ENCODE results near the gene EXOC1. TPM values are rescaled to one million over a fixed set of nuclear protein-coding genes. Genes with fewer than 3 reads are reported as not detected.
"Not testable (repeated sequence)": the region's sequence is repeated elsewhere in the genome, so short reads cannot be mapped to it uniquely, and the experiment has no call there.

Gene EXOC1
- polyA plus RNA-seq, 1 donor (not counting 4 experiments of a cell fraction or from before 2014, with no cell fraction given), result 32.4 TPM

DNA sequence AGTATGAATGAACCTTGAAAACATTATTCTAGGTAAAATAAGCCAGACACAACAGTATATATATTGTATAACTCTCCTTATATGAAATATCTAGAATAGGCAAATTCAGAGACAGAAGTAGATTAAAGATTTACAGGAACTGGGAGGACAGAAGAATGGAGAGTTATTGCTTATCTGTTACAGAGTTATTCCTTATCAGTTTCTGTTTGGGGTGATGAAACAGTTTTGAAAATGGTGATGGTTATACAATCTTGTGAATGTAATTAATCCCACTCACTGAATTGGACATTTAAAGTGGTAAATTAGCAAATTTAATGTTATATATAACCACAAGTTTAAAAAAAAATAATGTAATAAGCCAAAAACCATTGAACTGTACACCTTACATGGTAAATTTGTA, 14.5 kb upstream of the EXOC1 start:
- no peaks in the 10 kb centered on the region for H4K20me1 ChIP-seq (ENCODE audit: control insufficient read depth, extremely low read depth, insufficient read depth, low read length)
- H3K4me3 ChIP-seq (ENCODE audit: control insufficient read depth in 2 of 3, extremely low read depth in 1 of 3, insufficient read depth in 2 of 3, low read depth in 1 of 3, low read length in 3 of 3), result no peak overlapping the region
- no peak overlapping the region for H3K4me2 ChIP-seq (ENCODE audit: control insufficient read depth, extremely low read depth, insufficient read depth, low read depth, low read length)
- H3K9me1 ChIP-seq (ENCODE audit: control insufficient read depth, extremely low read depth, insufficient read depth, low read length), result no peaks in the 10 kb centered on the region
- H3K9me3 ChIP-seq (ENCODE audit: control insufficient read depth, low read depth, low read length), result no peaks in the 10 kb centered on the region
- peaks cover 4% of the 10 kb centered on the region for H3K4me1 ChIP-seq (ENCODE audit: control insufficient read depth, extremely low read depth, insufficient read depth, low read length)
- H2AFZ ChIP-seq (ENCODE audit: control insufficient read depth, low read length), result no peak overlapping the region
- dilution Hi-C loops (cut with MboI; ENCODE audit: extremely low pct_ligation_motif_present, low sequenced_read_pairs), result no loop called here
- no peaks in the 10 kb centered on the region for H3K36me3 ChIP-seq (ENCODE audit: control insufficient read depth in 2 of 2, extremely low read depth in 1 of 2, insufficient read depth in 2 of 2, low read length in 2 of 2)
- H3K27ac ChIP-seq (ENCODE audit: control insufficient read depth, insufficient read depth, low read length), result no peak overlapping the region
- FAIRE-seq (no peak), DNase-seq (ENCODE audit: low read depth, low spot score) (no peak)
- H3K9ac ChIP-seq (ENCODE audit: control insufficient read depth, extremely low read depth, insufficient read depth, low read length), result no peak overlapping the region
- H3K79me2 ChIP-seq (ENCODE audit: control insufficient read depth, insufficient read depth, low read length), result no peaks in the 10 kb centered on the region
- H3K27me3 ChIP-seq (ENCODE audit: control insufficient read depth, extremely low read depth, insufficient read depth, low read length), result no peaks in the 10 kb centered on the region
- TF ChIP-seq, protein P1, sequence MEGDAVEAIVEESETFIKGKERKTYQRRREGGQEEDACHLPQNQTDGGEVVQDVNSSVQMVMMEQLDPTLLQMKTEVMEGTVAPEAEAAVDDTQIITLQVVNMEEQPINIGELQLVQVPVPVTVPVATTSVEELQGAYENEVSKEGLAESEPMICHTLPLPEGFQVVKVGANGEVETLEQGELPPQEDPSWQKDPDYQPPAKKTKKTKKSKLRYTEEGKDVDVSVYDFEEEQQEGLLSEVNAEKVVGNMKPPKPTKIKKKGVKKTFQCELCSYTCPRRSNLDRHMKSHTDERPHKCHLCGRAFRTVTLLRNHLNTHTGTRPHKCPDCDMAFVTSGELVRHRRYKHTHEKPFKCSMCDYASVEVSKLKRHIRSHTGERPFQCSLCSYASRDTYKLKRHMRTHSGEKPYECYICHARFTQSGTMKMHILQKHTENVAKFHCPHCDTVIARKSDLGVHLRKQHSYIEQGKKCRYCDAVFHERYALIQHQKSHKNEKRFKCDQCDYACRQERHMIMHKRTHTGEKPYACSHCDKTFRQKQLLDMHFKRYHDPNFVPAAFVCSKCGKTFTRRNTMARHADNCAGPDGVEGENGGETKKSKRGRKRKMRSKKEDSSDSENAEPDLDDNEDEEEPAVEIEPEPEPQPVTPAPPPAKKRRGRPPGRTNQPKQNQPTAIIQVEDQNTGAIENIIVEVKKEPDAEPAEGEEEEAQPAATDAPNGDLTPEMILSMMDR (optimal IDR thresholded peaks at IDR 0.05 in 1 of 3, IDR thresholded peaks at IDR 0.05 in 1 of 3, conservative IDR thresholded peaks at IDR 0.05 in 1 of 3; ENCODE audit: extremely low read depth in 1 of 3, insufficient read depth in 2 of 3, low read length in 3 of 3), result no peak
- no peak for TF ChIP-seq EZH2 (IDR thresholded peaks at IDR 0.05; ENCODE audit: low read length)

DNA sequence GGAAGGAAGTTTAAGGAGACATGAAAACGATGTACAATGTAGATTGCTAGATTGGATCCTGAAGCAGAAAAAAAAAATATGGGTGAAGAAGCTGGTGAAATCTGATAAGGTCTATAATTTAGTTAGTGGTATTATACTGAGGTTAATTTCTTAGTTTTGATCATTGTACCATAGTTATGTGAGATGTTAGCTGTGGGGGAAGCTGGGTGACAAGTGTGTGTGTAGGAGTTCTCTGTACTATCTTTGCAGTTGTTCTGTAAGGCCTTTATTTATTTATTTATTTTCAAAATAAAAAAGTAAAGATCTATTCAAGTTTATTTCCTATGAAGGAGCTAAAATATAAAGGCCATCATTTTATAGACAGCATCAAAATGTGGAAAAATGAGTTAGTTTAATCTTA, 12.5 kb upstream of the EXOC1 start:
- H3K9ac ChIP-seq (ENCODE audit: control insufficient read depth, extremely low read depth, insufficient read depth, low read length), result no peak overlapping the region
- DNase-seq (ENCODE audit: low read depth, low spot score), result no peak
- dilution Hi-C loops (cut with MboI; ENCODE audit: extremely low pct_ligation_motif_present, low sequenced_read_pairs), result no loop called here

DNA sequence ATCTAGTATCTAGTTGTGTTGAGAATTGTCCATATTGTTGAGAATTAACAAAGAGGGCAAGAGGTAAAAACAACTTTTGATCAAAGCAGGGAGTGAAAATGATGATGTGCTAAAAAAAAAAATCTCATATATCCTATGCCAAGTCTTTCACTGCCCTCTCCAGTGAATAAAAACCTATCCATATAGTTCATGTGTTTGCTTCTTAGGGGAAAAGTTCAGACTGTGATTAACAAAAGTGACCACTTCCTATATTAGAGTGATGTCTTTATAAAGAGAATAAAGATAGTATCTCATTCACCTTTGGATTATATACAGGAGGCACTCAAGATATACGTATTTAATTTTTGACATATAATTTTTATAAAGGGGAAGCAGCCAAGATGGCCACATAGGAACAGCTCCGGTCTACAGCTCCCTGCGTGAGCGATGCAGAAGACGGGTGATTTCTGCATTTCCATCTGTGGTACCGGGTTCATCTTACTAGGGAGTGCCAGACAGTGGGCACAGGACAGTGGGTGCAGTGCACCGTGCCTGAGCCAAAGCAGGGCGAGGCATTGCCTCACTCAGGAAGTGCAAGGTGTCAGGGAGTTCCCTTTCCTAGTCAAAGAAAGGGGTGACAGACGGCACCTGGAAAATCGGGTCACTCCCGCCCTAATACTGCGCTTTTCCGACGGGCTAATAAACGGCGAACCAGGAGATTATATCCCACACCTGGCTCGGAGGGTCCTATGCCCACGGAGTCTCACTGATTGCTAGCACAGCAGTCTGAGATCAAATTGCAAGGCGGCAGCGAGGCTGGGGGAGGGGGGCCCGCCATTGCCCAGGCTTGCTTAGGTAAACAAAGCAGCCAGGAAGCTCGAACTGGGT, 11.8 kb upstream of the EXOC1 start:
- H3K9ac ChIP-seq (ENCODE audit: control insufficient read depth, extremely low read depth, insufficient read depth, low read length); H3K9me1 ChIP-seq (ENCODE audit: control insufficient read depth, extremely low read depth, insufficient read depth, low read length); H4K20me1 ChIP-seq (ENCODE audit: control insufficient read depth, extremely low read depth, insufficient read depth, low read length); H3K9me3 ChIP-seq (ENCODE audit: control insufficient read depth, low read depth, low read length); H3K27ac ChIP-seq (ENCODE audit: control insufficient read depth, insufficient read depth, low read length); dilution Hi-C loops (cut with MboI; ENCODE audit: extremely low pct_ligation_motif_present, low sequenced_read_pairs); FAIRE-seq; H3K4me2 ChIP-seq (ENCODE audit: control insufficient read depth, extremely low read depth, insufficient read depth, low read depth, low read length); H3K27me3 ChIP-seq (ENCODE audit: control insufficient read depth, extremely low read depth, insufficient read depth, low read length); H3K36me3 ChIP-seq (ENCODE audit: control insufficient read depth in 2 of 2, extremely low read depth in 1 of 2, insufficient read depth in 2 of 2, low read length in 2 of 2); H3K79me2 ChIP-seq (ENCODE audit: control insufficient read depth, insufficient read depth, low read length); DNase-seq (ENCODE audit: low read depth, low spot score); H3K4me3 ChIP-seq (ENCODE audit: control insufficient read depth in 2 of 3, extremely low read depth in 1 of 3, insufficient read depth in 2 of 3, low read depth in 1 of 3, low read length in 3 of 3); H3K4me1 ChIP-seq (ENCODE audit: control insufficient read depth, extremely low read depth, insufficient read depth, low read length): not testable (repeated sequence)
- peak overlapping the region; percentile 46 for H2AFZ ChIP-seq (ENCODE audit: control insufficient read depth, low read length)

More for the DNA sequence above, 12.5 kb upstream of the EXOC1 start:
- Histone ChIP-seq H2AFZ (ENCODE audit: control insufficient read depth, low read length) (no peak overlapping the region), H4K20me1 (ENCODE audit: control insufficient read depth, extremely low read depth, insufficient read depth, low read length) (no peaks in the 10 kb centered on the region), H3K4me3 (ENCODE audit: control insufficient read depth in 2 of 3, extremely low read depth in 1 of 3, insufficient read depth in 2 of 3, low read depth in 1 of 3, low read length in 3 of 3) (no peak overlapping the region), H3K36me3 (ENCODE audit: control insufficient read depth in 2 of 2, extremely low read depth in 1 of 2, insufficient read depth in 2 of 2, low read length in 2 of 2) (no peaks in the 10 kb centered on the region), H3K9me1 (ENCODE audit: control insufficient read depth, extremely low read depth, insufficient read depth, low read length) (no peaks in the 10 kb centered on the region), H3K27me3 (ENCODE audit: control insufficient read depth, extremely low read depth, insufficient read depth, low read length) (no peaks in the 10 kb centered on the region), H3K4me2 (ENCODE audit: control insufficient read depth, extremely low read depth, insufficient read depth, low read depth, low read length) (no peak overlapping the region), H3K9me3 (ENCODE audit: control insufficient read depth, low read depth, low read length) (no peaks in the 10 kb centered on the region), H3K4me1 (ENCODE audit: control insufficient read depth, extremely low read depth, insufficient read depth, low read length) (peaks cover 4% of the 10 kb centered on the region), H3K79me2 (ENCODE audit: control insufficient read depth, insufficient read depth, low read length) (no peaks in the 10 kb centered on the region), H3K27ac (ENCODE audit: control insufficient read depth, insufficient read depth, low read length) (no peak overlapping the region)
- TF ChIP-seq, protein P1 (optimal IDR thresholded peaks at IDR 0.05 in 1 of 3, IDR thresholded peaks at IDR 0.05 in 1 of 3, conservative IDR thresholded peaks at IDR 0.05 in 1 of 3; ENCODE audit: extremely low read depth in 1 of 3, insufficient read depth in 2 of 3, low read length in 3 of 3), result no peak
- FAIRE-seq, result no peak

DNA sequence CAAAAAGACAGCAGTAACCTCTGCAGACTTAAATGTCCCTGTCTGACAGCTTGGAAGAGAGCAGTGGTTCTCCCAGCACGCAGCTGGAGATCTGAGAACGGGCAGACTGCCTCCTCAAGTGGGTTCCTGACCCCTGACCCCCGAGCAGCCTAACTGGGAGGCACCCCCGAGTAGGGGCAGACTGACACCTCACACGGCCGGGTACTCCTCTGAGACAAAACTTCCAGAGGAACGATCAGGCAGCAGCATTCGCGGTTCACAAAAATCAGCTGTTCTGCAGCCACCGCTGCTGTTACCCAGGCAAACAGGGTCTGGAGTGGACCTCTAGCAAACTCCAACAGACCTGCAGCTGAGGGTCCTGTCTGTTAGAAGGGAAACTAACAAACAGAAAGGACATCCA, 11.1 kb upstream of the EXOC1 start:
- H3K4me2 ChIP-seq (ENCODE audit: control insufficient read depth, extremely low read depth, insufficient read depth, low read depth, low read length); H3K36me3 ChIP-seq (ENCODE audit: control insufficient read depth in 2 of 2, extremely low read depth in 1 of 2, insufficient read depth in 2 of 2, low read length in 2 of 2); H3K9ac ChIP-seq (ENCODE audit: control insufficient read depth, extremely low read depth, insufficient read depth, low read length); FAIRE-seq; H3K9me3 ChIP-seq (ENCODE audit: control insufficient read depth, low read depth, low read length); DNase-seq (ENCODE audit: low read depth, low spot score); H3K9me1 ChIP-seq (ENCODE audit: control insufficient read depth, extremely low read depth, insufficient read depth, low read length); H3K27me3 ChIP-seq (ENCODE audit: control insufficient read depth, extremely low read depth, insufficient read depth, low read length); H2AFZ ChIP-seq (ENCODE audit: control insufficient read depth, low read length); H3K4me3 ChIP-seq (ENCODE audit: control insufficient read depth in 2 of 3, extremely low read depth in 1 of 3, insufficient read depth in 2 of 3, low read depth in 1 of 3, low read length in 3 of 3); H4K20me1 ChIP-seq (ENCODE audit: control insufficient read depth, extremely low read depth, insufficient read depth, low read length); H3K4me1 ChIP-seq (ENCODE audit: control insufficient read depth, extremely low read depth, insufficient read depth, low read length); dilution Hi-C loops (cut with MboI; ENCODE audit: extremely low pct_ligation_motif_present, low sequenced_read_pairs); H3K27ac ChIP-seq (ENCODE audit: control insufficient read depth, insufficient read depth, low read length); H3K79me2 ChIP-seq (ENCODE audit: control insufficient read depth, insufficient read depth, low read length): not testable (repeated sequence)
